GM20431 (cell line): ENCODE measurements around the gene CDRT4.

Source experiments
- in situ Hi-C: fragments of 300-500 bp; cut with MseI, MboI; formaldehyde crosslinking; loops from one replicate; pipeline ENCODE4 v1.15.0; 2020; ENCODE audit warnings: low sequenced_read_pairs; ENCODE audit not compliant: unreplicated experiment

CDRT4 gene

DNA sequence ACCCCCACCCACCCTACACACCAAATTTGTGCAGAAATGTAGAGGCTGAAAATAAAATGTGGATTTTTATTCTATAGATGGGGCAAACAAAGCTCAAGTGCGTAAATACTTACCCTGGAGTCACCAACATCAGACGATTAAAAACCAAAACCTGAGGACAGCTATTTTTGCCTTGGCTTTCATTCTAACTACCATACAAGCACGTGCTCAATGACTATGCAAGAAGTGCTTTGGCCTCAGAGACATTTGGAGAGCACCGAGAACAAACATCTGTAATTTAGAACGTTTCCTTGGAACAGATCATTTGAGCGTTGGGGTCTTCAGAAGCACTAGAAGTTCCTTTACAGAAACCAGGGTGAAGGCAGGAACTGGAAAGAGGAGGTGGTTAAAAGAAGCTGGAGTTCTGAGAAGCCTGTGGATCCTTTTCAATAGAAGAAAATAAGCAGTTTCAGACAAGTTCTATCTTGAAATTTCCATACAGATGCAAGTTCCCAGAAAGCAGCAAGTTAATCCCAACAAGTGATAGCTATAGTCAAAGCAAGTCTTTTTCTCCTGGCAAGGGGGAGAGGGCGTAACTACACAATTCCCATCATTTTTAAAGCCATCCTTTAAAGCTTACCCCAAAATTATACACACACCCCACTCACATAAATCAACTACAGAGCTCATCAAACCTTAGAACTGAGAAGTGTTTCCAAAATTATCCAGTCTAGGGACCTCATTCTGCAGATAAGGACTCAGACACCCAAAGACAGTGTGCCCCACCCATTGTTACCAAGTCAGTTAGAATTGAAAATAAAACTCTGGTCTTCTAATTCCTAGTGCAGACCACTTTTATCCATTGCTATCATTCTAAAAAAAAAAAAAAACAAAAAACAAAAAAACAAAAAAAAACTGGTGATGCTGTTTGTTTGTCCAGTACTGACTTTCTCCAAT lies 29.6 kb upstream of the CDRT4 start:
- in situ Hi-C loops: no loop called here

DNA sequence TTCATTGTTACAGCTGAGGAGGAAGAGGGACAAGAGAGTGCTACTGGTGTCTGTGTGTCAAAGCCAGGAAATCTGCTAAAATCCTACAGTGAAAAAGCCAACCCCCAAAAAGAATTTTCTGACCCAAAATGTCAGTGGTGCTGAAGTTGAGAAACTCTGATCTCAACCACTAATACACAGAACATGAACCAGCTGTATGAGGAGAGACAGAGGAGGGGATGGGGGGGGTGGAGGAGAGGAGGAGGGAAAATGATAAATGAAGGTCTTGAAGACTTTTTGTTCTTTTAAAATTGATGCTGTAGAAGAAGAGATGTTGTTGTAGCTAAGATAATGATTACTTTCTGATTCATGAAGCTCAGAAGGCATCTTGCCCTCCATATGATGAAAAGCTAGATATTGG lies 27.4 kb upstream of the CDRT4 start:
- in situ Hi-C loops: no loop called here

DNA sequence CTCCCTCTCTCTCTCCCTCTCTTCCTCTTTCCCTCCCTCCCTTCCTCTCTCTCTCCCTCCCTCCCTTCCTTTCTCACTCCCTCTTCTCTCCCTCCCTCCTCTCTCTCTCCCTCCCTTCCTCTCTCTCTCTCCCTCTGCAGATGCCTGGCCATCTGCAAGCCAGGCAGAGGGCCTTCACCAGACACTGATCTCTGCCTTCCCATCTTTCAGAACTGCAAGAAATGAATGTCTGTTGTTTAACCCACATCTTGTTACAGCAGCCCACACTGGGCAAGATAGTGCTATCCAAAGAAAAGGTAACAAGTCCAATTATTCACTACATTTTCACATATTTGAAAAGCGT lies 26.2 kb upstream of the CDRT4 start:
- in situ Hi-C loops: no loop called here

DNA sequence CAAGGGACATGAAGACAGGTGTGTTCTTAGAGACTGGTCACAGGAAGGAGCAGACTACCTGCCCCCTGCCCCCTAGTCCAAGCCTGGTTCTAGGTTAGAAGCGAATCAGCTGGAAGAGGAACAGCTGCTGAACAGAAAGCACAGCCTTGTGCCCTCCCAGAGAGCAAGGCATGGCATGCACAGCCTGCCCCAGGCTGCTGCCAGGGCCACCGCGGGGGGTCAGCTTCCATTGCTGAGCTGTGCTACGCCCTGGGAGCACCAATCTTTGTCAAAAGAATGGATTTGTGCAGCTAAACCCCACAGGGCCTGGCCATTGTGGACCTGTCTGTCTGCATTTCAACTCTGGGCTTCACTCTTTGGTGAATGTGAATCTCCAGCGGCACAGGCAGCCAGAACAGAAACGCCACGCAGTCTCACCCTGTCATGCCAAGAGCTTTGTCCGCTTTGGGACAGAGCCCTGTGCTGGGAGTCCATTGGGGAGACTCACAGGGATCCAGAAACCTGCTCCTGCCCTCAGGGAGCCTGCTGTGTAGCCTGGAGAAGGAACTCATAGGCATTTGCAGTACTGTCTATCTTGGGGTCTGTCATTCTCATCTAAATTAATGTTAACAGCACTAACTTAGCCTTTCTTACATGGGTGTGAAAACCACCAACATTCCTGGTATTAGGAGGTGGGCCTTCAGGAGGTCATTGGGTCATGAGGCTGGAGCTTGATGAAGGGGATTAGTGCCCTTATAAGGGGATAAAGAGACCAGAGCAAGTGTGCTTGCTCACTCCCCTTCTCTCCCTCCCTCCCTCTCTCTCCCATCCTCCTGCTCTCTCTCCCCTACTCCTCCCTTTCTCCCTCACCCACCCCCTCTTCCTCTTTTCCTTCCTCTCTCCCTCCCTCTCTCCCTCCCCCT lies 25.6 kb upstream of the CDRT4 start:
- in situ Hi-C loops: no loop called here

DNA sequence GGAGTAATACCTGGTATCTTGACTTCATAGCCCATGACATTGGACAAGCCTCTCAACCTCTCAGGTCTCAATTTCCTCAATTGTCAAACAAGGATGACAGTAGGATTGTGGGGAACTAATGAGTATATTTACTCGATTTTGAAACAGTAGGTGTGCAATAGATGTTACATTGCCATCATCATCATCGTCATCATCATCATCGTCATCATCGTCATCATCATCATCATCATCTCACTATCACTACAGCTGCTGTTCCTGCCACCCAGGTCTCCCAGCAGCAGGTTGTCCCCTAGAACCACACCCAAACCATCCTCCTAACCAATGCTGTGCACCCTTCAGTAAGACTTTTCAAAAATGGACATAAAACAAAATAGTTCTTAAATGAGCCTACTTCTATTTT lies 24.8 kb upstream of the CDRT4 start:
- in situ Hi-C loops: no loop called here

DNA sequence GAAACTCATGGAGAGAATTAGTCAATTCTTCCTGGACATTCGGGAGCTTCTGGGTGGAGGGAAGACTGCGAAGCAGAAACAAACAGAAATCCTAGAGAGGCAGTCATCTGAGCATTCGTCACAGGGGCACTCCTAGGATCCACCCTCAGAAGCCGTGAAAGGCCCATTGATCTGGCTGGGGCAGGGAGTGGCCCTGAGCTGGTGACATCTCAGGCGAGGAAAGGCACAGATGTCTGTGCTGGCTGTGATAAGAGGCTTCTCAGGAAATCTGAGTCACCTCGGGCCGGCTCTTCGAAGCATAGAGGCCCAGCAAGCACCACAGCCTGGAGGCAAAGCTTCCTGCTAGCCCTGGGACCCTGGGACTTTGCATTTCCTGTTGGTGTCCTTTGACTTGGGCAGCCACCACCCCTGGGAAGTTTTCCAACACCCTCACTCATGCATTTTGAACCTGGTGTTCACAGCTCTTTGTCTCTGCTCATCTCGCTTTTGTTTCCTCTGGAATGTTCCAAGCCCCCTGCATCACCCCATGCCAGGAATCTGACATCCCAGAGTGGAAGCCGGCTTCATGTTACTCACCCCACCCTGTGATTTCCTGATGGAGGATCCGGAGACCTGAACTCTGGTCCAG lies 23.3 kb upstream of the CDRT4 start:
- in situ Hi-C loops: no loop called here

DNA sequence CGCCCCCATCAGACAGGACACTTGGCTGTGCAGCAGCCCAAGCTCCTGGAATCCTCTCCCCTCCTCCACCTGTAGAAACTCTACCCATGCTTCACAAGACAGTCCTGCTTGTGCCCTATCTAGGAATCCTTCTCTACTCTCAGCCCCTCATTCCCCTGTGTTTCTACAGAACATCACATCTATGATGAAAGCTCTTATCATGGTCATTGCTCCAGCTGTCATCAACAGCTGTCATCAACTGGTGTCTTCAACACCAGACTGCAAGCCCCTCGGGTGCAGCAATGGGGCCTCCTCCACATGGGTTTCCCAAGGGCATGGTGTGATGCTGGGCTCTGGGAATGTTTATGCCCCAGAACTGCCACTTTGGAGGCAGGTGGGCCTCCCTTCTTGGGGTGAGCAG lies 21.1 kb upstream of the CDRT4 start:
- in situ Hi-C loops: no loop called here

DNA sequence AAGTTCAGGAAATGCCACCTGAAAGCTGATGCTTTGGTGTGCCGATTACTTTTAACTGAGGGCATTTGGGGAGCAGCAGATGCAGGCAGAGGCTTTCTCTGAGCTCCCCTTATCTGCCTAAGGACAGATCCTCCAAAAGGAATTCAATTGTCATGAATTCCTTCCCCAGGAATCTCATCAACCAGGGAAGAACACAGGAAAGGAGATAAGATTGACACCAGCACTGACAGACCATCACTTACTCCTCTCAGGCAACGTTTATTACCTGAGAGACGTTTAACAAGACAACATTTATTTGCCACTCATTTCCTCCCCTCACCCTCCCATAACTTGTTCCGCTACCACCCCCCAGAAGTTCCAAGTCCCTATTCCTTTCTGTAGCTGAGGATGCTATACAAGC lies 17.6 kb upstream of the CDRT4 start:
- in situ Hi-C loops: no loop called here

DNA sequence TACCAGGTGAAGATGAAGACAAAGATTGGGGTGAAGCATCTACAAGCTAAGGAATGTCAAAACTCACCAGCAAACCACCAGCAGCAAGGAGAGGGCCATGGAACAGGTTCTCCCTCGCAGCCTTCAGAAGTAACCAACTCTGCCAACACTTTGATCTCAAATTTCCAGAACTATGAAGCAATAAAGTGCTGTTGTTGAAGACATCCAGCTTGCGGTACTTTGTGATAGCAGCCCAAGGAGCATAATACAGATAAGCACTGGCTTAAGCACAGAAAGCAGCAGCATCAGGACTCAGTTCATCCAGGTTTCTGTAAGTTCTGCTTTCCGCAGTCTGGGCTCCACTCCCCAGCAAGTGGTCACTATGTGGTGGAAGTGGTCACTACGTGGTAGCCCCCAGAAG lies 16.0 kb upstream of the CDRT4 start:
- in situ Hi-C loops: no loop called here

DNA sequence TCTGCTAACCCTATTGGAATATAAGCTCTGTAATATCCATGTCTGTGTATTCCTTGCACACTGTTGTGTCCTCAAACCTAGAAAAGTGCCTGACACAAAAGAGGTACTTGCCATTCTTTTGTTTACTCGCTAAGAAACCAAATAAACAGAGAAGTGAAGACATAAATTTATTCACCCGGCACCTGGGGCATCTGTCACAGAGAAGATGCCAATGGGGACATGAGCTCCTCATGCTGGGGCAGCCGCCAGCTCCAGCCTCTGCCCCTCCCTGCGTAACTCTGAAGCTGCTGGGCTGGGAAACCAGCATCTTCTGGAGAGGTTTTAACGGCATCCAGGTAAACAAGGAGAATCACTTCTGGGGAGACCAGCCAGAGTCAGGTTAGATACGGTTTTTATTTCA lies 15.1 kb upstream of the CDRT4 start:
- in situ Hi-C loops: no loop called here

DNA sequence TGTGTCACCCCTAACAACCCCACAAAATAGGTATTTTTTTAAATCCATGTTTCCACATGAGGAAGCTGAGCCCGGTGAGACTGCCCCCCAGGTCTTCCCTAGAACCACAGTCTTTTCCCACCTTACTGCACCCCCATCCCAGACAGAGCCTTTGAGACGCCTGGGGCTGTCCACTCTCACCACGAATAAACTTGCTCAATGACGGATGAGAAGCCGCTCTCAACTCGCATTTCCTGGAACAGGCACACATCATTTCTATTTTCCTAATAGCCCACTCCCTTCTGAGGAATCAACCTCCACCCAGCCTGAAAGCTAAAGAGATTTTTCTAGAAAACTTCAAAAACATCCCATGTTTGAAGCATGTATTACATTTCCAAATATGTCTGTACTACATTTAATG lies 14.1 kb upstream of the CDRT4 start:
- in situ Hi-C loops: no loop called here

DNA sequence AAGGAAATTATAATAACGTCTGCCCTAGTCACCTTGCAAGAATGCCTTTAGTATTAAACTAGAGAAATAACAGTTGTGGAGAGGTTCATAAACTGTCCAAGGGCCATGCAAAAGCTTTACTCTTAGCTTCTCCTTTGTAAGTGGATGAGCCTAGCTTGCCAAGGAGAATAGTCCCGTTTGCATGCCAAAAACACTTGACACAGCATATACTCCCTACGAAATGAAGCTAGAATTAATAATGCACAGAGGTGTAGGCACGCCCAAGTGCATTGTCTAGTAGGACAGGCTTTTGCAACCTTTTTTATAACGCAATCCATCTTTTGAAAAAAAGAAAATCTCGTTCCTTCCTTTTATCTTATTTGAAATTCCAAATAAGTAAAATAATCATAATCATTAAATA lies 12.8 kb upstream of the CDRT4 start:
- in situ Hi-C loops: no loop called here

DNA sequence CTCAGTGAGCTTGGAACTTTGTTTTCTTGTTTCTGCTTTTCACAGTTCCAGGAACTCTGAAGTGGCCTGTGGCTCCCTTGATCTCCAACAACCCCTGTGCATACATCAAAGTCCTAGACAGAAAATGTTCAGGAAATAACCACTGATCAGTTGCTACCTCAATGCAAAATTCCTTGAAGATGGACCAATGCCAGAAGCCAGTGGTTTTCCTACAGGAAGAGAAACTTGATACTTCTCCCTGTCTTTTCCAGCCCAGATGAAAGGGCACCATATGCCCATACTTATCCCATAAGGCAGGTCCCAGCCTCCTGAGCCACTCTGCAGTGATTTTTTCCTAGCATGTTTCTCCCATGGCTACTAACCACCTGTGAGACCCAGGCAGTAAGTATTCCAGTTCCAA lies 12.3 kb upstream of the CDRT4 start:
- in situ Hi-C loops: no loop called here

DNA sequence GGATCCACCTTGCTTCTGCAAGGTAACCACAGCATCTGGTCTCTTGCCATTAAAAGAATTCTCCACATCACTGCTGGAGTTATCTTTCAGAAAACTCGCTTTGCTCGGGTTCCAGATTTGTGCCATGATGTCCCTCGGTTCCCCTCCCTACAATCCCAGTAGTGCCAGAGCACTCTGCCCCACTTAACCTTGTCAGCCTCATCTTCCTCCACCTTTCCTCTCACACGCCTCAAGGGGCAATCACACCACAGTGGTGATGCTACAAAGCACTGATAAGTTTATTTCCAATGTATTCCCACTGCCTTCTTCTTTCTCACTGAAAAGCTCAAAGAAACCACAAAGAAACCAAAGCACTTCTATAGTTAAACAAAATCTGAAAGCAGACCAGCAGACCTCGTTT lies 11.4 kb upstream of the CDRT4 start:
- in situ Hi-C loops: no loop called here

DNA sequence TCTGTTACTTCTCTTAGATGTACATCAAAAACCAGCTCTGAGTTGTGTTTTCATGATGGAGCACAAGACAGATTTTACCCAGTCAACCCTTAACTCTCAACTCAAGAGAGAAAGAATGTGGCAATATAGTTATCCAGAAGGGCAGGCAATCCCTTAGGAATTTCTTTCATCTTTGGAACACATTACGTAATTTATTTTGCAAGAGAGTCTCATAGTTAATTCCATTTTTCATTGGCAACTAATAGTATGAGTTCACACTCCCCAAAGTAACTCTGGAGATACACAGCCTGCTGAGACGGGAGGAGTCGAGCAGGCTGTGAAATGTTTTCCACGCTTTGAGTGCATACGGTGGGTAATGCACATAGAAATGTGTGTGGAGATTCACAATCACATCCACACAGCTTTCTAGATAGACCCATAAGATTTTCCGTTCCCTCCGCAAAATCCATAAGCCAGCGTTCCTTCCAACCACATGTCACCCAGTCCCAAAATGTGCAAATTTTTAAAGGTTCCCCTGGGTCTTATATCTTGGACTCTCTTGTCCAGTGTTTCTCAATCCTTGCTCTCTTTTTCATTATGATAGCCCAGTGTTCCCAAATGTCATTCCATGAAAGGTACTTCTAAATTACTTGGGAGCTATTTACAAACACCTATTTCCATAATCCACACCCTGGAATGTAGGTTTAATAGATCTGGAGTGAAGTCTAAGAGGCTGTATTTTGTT lies 8.4 kb upstream of the CDRT4 start:
- in situ Hi-C loops: no loop called here

DNA sequence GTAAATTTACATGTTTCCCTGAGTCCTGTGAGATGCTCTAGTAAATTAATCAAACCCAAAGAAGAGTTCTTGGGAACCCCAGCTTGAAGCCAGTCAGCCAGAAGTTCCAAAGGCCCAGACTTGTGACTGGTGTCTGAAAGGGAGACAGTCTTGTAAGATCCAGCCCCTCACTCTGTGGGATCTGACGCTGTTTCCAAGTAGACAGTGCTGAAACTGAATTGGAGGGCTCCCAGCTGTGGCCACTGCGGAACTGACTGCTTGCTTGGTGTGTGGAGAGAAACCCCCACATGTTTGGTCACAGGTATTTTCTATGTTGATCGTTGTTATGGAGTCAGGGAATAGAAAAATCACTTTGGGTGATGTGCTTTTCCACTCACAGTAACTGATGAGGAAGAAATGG lies 5.5 kb upstream of the CDRT4 start:
- in situ Hi-C loops: no loop called here

DNA sequence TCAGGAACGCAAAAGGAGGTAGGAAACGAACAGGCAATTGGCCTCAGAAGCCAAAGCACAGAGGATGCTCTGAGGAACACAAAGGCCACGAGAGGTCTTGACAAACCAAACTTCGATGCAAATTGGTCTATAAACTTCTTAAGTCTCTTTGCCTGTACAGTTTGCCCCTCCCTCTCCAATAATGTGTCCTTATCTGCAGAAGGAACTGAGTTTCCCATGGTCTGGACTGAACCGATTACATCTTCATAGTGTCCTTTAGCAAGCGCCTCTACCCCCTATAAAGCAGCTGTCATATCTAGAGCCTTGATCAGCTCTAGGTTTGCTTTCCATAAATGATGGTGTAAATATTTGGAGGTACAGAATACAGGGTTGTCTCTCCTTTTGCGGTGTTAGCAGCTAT lies 3.1 kb upstream of the CDRT4 start:
- in situ Hi-C loops: no loop called here

DNA sequence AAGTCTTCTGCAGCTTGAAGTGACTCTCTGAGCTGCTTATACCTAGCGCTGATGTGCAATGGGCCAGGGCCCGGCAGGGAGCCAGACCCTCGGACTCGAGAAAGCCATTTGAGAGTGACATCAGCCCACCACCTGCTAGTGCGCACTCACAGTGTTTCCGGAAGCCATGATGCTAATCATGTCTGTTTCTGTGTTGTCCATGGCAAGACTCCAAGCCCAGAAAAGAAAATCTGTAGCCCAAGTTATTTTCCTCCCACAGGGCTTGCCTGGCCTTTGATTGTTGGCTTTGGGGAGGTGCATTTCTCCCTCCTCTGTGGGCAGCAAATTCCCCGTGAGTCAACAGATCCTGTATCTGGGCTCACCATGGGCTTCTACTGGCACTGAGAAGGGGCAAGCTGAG lies 1.8 kb upstream of the CDRT4 start:
- in situ Hi-C loops: no loop called here

DNA sequence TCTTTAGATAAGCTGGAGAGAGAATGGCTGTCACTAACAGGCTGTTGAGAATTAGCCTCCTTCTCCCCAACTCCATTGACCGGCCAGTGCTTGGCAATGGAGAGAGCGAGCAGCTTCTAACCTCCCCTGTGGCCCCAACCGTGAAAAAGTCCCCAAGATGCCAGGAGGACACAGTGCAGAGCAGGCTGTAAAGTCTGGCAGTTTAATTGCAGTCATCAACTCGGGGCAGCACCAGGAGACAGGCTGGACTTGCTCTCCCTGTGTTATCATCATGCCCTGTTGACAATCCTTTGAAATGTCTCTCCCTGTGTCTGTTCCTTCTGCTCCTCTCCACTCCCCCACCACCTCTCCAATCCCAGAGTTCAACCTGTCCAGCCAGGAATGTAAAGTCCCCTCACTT lies 705 bp upstream of the CDRT4 start:
- in situ Hi-C loops: no loop called here

DNA sequence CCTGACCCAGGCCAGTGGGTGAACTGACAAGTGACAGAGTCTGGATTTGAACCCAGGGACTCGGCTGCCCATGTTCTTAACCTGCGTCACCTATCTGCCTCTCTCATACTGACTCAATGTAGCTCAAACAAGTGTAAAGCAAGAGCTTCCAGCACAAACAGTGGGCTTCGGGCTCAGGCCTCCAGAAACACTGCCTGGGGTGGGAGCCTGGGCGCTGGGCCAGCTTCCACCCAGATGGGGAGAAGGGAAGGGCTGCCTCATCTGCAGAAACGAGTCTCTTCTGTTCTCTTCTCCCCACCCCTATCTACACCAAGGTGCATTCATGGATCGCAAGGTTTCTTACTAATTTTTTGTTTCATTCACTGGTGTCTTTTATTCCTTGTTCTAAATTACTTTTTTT lies 1.3 kb downstream of the CDRT4 start:
- in situ Hi-C loops: no loop called here
